ENCODE measurements around the gene PALLD.

GRCh38 chr4:168499241-168499640 is 2.4 kb downstream of the PALLD start:
- TF ChIP-seq CTCF (IDR thresholded peaks at IDR 0.05), result no peak
- TF ChIP-seq POLR2A (IDR thresholded peaks at IDR 0.05), result no peak

Data from testis (tissue), 2 donors.